ENCODE measurements around the gene LIG3. TPM values are rescaled to one million over a fixed set of nuclear protein-coding genes. Genes with fewer than 3 reads are reported as not detected.
"Not testable (repeated sequence)": the region's sequence is repeated elsewhere in the genome, so short reads cannot be mapped to it uniquely, and the experiment has no call there.

LIG3 gene
- total and polyA plus RNA-seq, 7 experiments from 2014 or later: 14.4 to 60.3 (median 50.7) TPM

DNA sequence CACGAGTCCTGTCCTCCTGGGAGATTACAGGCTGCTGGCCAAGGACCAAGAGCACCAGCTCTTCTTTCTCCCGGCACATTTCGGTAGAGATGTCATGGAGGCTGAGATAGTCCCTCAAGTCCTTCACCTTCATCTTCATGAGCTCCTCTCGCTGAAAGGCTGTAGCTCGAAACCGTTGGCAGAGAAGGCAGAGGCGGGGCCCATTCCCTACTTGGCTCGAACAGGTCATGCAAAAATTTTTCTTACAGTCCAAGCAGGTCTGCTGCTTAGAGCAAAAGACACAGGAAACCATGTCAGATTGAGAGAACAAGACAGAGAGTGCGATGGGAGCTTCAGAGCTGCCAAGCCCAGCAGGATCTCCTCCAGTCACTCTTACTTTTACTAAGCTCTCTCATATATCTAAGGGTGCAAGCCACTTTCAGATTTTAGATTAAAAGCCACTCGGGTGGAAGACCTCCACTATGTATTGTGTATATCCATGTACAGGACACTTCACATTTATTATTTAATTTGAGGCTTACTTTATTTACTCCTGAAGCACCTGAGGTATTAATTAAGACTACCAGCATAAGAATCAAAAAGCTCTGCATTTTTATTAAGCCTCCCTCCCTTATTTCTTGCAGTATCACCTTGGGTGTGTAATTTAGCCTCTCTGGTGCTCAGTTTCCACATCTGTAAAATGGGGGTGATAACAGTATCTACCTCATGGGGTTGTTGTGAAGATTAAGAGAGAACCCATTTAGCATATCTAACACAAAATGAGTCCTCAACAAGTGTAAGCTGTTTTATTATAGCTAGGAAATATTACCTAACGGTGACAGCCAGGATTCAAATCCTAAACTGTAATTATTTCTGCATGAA lies 41.4 kb downstream of the LIG3 start:
- Histone ChIP-seq H3K27me3 (ENCODE audit: control insufficient read depth in 2 of 2, insufficient read depth in 2 of 2, low read length in 2 of 2) (no peaks in the 10 kb centered on the region), H3K4me3 (ENCODE audit: low read length) (no peak overlapping the region), H3K4me1 (ENCODE audit: control insufficient read depth in 2 of 2, insufficient read depth in 2 of 2, low read length in 2 of 2) (peaks cover 28 to 36% of the 10 kb centered on the region in 2 donors), H3K9me3 (ENCODE audit: control insufficient read depth in 2 of 3, low read length in 3 of 3) (no peaks in the 10 kb centered on the region), H3K27ac (ENCODE audit: low read depth, low read length) (peak overlapping the region; percentile 74), H3K36me3 (ENCODE audit: control insufficient read depth in 2 of 3, insufficient read depth in 3 of 3, low read length in 3 of 3) (peaks cover 5 to 44% (median 18%) of the 10 kb centered on the region in 3 experiments)
- Mint-ChIP-seq H3K4me1 (peaks cover 27 to 80% (median 65%) of the 10 kb centered on the region in 7 donors), H3K9me3 (no peaks in the 10 kb centered on the region), H3K27ac (peak overlapping the region; percentile 92 to 97 (median 96)), H3K36me3 (peaks cover 7 to 52% (median 31%) of the 10 kb centered on the region in 5 donors), H3K4me3 (peak overlapping the region in 6 of 10 donors; percentile 16 to 74 (median 46)), H3K27me3 (no peaks in the 10 kb centered on the region)
- intact Hi-C loops (cut with micrococcal nuclease): loop anchor here (1.0 to 2.0 kb wide), 4 partner anchors 25 to 68 kb away; partner anchors contain the start of gene RFFL (in 2 of the 2)
- POLR2A ChIA-PET: interaction anchor here (0.7 to 3.1 kb wide), 18 partner anchors 10 to 556 kb away, joined by 3 to 45 read pairs (median 8); partner anchors contain the start of genes PEX12 and RFFL
- DNase-seq (no peak), ATAC-seq (no peak)
- CTCF ChIA-PET: interaction anchor here (1.1 to 3.0 kb wide), 12 partner anchors 8 to 98 kb away, joined by 3 to 32 read pairs (median 6); partner anchors contain the start of genes RAD51D and RFFL

DNA sequence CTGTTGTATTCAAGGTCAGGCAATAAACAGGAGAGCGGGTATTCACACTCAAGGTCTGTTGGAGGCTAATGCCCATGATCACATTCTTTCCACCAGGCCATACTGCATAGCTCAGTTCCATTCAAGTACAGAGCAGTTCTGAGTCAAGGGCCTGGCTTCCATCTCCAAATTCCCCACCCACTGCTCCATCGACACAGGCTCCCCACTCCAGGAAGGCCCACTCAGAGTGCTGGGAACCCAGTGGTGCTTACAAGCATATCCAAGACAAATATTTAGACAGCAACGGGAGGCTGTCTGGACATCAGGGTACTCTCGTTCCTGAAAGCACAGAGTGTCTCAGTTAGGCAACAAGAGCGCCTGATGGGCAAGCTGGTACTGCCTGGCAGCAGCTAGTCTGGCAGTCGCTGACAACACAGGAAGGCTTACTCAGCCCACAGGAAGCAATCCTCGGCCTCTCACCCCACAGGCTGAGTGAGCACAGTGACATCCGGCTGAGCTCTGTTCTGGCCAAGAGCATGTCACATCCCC lies 42.3 kb downstream of the LIG3 start:
- DNase-seq (peak; percentile 37 to 65 (median 56)), ATAC-seq (peak; percentile 99)
- CTCF ChIA-PET: interaction anchor here (0.9 to 3.0 kb wide), 13 partner anchors 9 to 97 kb away, joined by 3 to 32 read pairs (median 5); partner anchors contain the start of genes RAD51D and RFFL
- Histone ChIP-seq H3K9me3 (ENCODE audit: control insufficient read depth in 2 of 3, low read length in 3 of 3) (no peaks in the 10 kb centered on the region), H3K36me3 (ENCODE audit: control insufficient read depth in 2 of 3, insufficient read depth in 3 of 3, low read length in 3 of 3) (peaks cover 0 to 35% (median 12%) of the 10 kb centered on the region in 3 experiments), H3K4me1 (ENCODE audit: control insufficient read depth in 2 of 2, insufficient read depth in 2 of 2, low read length in 2 of 2) (peaks cover 28 to 36% of the 10 kb centered on the region in 2 donors), H3K27me3 (ENCODE audit: control insufficient read depth in 2 of 2, insufficient read depth in 2 of 2, low read length in 2 of 2) (no peaks in the 10 kb centered on the region), H3K27ac (ENCODE audit: low read depth, low read length) (peak overlapping the region; percentile 74), H3K4me3 (ENCODE audit: low read length) (peak overlapping the region; percentile 18)
- Mint-ChIP-seq H3K36me3 (peaks cover 0 to 44% (median 23%) of the 10 kb centered on the region in 5 donors), H3K27ac (peak overlapping the region; percentile 92 to 97 (median 96)), H3K4me1 (peaks cover 27 to 79% (median 60%) of the 10 kb centered on the region in 7 donors), H3K27me3 (no peaks in the 10 kb centered on the region), H3K9me3 (no peaks in the 10 kb centered on the region), H3K4me3 (peak overlapping the region; percentile 10 to 84 (median 70))
- POLR2A ChIA-PET: interaction anchor here (0.6 to 3.1 kb wide), 26 partner anchors 8 to 556 kb away, joined by 3 to 45 read pairs (median 6); partner anchors contain the start of genes PEX12 and RFFL
- intact Hi-C loops (cut with micrococcal nuclease): loop anchor here (1.0 to 2.0 kb wide), 4 partner anchors 24 to 67 kb away; partner anchors contain the start of gene RFFL (in 2 of the 2)

DNA sequence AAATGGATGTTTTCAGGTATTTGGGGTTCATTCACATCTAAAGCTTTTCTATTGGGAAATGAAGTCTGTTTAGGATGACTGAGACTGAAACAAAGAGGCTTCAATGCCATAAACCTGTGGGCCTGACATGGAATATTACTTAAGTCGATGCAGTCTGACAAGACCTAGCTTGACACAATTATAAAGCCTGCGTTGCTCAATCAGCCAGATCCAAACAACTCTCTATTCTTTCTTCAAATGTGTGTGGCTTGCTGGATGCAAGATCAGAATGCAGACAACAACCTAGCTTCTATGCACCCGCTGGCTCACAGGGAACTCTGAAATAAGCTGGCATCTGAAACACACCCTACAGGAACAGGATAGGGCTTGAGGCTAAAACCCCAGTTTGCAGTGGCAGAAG lies 43.2 kb downstream of the LIG3 start:
- Histone ChIP-seq H3K36me3 (ENCODE audit: control insufficient read depth in 2 of 3, insufficient read depth in 3 of 3, low read length in 3 of 3) (peaks cover 0 to 29% (median 10%) of the 10 kb centered on the region in 3 experiments), H3K27ac (ENCODE audit: low read depth, low read length) (peak overlapping the region; percentile 74)
- POLR2A ChIA-PET: interaction anchor here (0.5 to 3.1 kb wide), 16 partner anchors 9 to 95 kb away, joined by 3 to 45 read pairs (median 8); partner anchors contain the start of gene RFFL

DNA sequence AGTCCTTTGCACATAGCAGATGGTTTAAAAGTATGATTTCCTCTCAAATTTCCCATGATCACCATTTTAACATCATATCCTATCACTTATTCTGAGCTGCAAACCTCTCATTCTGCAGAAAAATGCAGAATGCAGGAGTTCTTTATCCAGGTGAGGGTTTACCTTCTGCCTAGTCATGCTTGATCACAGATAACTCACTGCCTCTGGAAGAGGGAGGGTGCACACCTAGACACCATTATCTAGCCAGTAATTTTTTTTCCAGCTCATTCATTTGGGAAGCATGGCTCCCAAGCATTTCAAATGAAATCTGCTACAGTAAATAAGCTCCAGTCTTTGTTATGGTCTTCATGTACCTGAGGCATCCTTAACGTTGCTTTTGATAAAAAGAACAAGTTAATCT lies 45.2 kb downstream of the LIG3 start:
- Mint-ChIP-seq H3K4me1 (peaks cover 28 to 69% (median 54%) of the 10 kb centered on the region in 7 donors), H3K27ac (peak overlapping the region in 6 of 9 donors; percentile 56 to 97 (median 94)), H3K27me3 (no peaks in the 10 kb centered on the region), H3K36me3 (peaks cover 0 to 31% (median 10%) of the 10 kb centered on the region in 5 donors), H3K9me3 (no peaks in the 10 kb centered on the region), H3K4me3 (no peak overlapping the region)
- Histone ChIP-seq H3K4me1 (ENCODE audit: control insufficient read depth in 2 of 2, insufficient read depth in 2 of 2, low read length in 2 of 2) (peaks cover 28 to 38% of the 10 kb centered on the region in 2 donors), H3K4me3 (ENCODE audit: low read length) (no peak overlapping the region), H3K27ac (ENCODE audit: low read depth, low read length) (no peak overlapping the region), H3K27me3 (ENCODE audit: control insufficient read depth in 2 of 2, insufficient read depth in 2 of 2, low read length in 2 of 2) (no peaks in the 10 kb centered on the region), H3K36me3 (ENCODE audit: control insufficient read depth in 2 of 3, insufficient read depth in 3 of 3, low read length in 3 of 3) (peaks cover 0 to 18% (median 10%) of the 10 kb centered on the region in 3 experiments), H3K9me3 (ENCODE audit: control insufficient read depth in 2 of 3, low read length in 3 of 3) (no peaks in the 10 kb centered on the region)
- ATAC-seq (no peak), DNase-seq (no peak)
- POLR2A ChIA-PET: interaction anchor here (0.6 to 1.6 kb wide), 8 partner anchors 15 to 64 kb away, joined by 3 to 6 read pairs (median 4); no protein-coding TSS in a partner anchor
- intact Hi-C loops (cut with micrococcal nuclease): no loop called here
- CTCF ChIA-PET: interaction anchor here (1.0 kb wide), 1 partner anchor 38 kb away, joined by 4 read pairs; the partner anchor contains the start of gene RFFL

More for the DNA sequence above, 43.2 kb downstream of the LIG3 start:
- no peak for ATAC-seq
- intact Hi-C loops (cut with micrococcal nuclease): loop anchor here in 1 of 2 donors (2.0 kb wide), 1 partner anchor 23 kb away; no protein-coding TSS in a partner anchor
- peaks cover 28 to 36% of the 10 kb centered on the region in 2 donors for H3K4me1 ChIP-seq (ENCODE audit: control insufficient read depth in 2 of 2, insufficient read depth in 2 of 2, low read length in 2 of 2)
- no peak for DNase-seq
- Mint-ChIP-seq H3K27ac (peak overlapping the region; percentile 92 to 97 (median 96)), H3K4me3 (peak overlapping the region in 7 of 10 donors; percentile 16 to 84 (median 72)), H3K4me1 (peaks cover 27 to 76% (median 54%) of the 10 kb centered on the region in 7 donors), H3K27me3 (no peaks in the 10 kb centered on the region), H3K36me3 (peaks cover 0 to 41% (median 17%) of the 10 kb centered on the region in 5 donors), H3K9me3 (no peaks in the 10 kb centered on the region)
- H3K27me3 ChIP-seq (ENCODE audit: control insufficient read depth in 2 of 2, insufficient read depth in 2 of 2, low read length in 2 of 2): no peaks in the 10 kb centered on the region
- no peaks in the 10 kb centered on the region for H3K9me3 ChIP-seq (ENCODE audit: control insufficient read depth in 2 of 3, low read length in 3 of 3)
- CTCF ChIA-PET: interaction anchor here (0.7 to 3.0 kb wide), 11 partner anchors 10 to 96 kb away, joined by 3 to 32 read pairs (median 7); partner anchors contain the start of genes RAD51D and RFFL
- H3K4me3 ChIP-seq (ENCODE audit: low read length): no peak overlapping the region

DNA sequence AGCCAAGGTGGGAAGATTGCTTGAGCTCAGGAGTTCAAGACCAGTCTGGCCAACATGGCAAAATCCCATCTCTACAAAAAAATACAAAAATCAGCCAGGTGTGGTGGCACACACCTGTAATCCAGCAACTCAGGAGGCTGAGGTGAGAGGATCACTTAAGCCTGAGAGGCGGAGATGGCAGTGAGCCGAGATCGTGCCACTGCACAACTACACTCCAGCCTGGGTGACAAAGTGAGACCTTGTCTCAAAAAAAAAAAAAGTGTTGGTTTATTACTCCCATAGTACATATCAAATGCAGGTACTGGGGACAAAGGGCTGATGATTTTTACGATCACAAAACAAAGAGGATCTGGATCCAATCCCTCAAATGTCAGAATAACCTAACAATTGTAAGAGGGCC lies 47.8 kb downstream of the LIG3 start:
- DNase-seq; H3K27me3 ChIP-seq (ENCODE audit: control insufficient read depth in 2 of 2, insufficient read depth in 2 of 2, low read length in 2 of 2); ATAC-seq; intact Hi-C loops (cut with micrococcal nuclease); H3K27me3 Mint-ChIP-seq; H3K9me3 Mint-ChIP-seq; H3K9me3 ChIP-seq (ENCODE audit: control insufficient read depth in 2 of 3, low read length in 3 of 3); H3K4me3 ChIP-seq (ENCODE audit: low read length); POLR2A ChIA-PET; H3K4me3 Mint-ChIP-seq; H3K27ac ChIP-seq (ENCODE audit: low read depth, low read length): not testable (repeated sequence)
- peaks cover 3 to 31% (median 21%) of the 10 kb centered on the region in 5 donors for H3K36me3 Mint-ChIP-seq
- peaks cover 0 to 20% (median 10%) of the 10 kb centered on the region in 3 experiments for H3K36me3 ChIP-seq (ENCODE audit: control insufficient read depth in 2 of 3, insufficient read depth in 3 of 3, low read length in 3 of 3)
- peaks cover 13 to 19% of the 10 kb centered on the region in 2 donors for H3K4me1 ChIP-seq (ENCODE audit: control insufficient read depth in 2 of 2, insufficient read depth in 2 of 2, low read length in 2 of 2)
- peak overlapping the region in 4 of 9 donors; percentile 31 to 80 (median 67) for H3K27ac Mint-ChIP-seq
- H3K4me1 Mint-ChIP-seq: peaks cover 26 to 60% (median 46%) of the 10 kb centered on the region in 7 donors
- CTCF ChIA-PET: interaction anchor here (1.0 kb wide), 1 partner anchor 11 kb away, joined by 3 read pairs; no protein-coding TSS in a partner anchor

All from naive thymus-derived CD4-positive, alpha-beta T cell (primary cell).